HG02798 (cell line): ENCODE measurements around the gene SH2D3C.

Experiments
- ATAC-seq: cut with Tn5 transposase; IDR thresholded peaks from one replicate; pipeline ENCODE4 v1.9.1; 2021; ENCODE audit warnings: mild to moderate bottlenecking; ENCODE audit not compliant: unreplicated experiment, poor library complexity

The SH2D3C gene, protein sequence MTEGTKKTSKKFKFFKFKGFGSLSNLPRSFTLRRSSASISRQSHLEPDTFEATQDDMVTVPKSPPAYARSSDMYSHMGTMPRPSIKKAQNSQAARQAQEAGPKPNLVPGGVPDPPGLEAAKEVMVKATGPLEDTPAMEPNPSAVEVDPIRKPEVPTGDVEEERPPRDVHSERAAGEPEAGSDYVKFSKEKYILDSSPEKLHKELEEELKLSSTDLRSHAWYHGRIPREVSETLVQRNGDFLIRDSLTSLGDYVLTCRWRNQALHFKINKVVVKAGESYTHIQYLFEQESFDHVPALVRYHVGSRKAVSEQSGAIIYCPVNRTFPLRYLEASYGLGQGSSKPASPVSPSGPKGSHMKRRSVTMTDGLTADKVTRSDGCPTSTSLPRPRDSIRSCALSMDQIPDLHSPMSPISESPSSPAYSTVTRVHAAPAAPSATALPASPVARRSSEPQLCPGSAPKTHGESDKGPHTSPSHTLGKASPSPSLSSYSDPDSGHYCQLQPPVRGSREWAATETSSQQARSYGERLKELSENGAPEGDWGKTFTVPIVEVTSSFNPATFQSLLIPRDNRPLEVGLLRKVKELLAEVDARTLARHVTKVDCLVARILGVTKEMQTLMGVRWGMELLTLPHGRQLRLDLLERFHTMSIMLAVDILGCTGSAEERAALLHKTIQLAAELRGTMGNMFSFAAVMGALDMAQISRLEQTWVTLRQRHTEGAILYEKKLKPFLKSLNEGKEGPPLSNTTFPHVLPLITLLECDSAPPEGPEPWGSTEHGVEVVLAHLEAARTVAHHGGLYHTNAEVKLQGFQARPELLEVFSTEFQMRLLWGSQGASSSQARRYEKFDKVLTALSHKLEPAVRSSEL

DNA sequence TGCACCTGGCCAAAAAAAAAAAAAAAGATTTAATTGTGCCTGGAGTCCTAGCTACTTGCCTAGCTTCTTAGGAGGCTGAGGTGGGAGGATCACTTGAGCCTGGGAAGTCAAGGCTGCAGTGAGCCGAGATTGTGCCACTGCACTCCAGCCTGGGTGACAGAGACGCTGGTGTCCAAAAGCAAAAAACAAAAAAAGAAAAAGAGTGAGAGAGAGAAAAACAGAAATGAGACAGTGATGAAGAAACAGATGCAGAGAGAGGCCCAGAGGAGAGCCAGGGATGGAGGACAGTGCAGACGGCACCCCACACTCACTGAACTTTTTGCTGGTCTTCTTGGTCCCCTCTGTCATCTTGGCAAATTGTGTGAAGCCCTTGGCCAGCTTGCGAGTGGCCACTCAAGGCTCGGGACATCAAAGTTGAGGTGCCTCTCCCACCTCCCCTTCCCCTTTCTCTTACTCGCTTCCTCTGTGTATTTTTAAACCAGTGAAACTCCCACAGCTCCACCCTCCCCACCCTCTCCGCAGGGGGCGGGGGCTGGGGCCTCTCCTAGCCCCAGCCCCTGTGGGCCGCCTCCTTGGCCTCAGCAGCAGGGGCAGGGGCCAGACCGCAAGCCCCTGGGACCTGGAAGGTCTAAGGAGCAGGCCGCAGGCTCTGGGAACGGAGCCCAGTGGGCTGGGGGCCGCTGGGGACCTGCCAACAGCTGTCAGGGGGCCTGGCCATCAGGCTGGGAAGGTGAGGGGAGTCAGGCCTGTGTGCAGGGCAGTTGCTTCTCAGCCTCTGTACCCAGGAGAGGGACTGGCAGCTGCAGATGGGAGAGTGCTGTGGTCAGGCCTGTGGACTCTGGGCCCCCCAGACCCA lies at the start of gene SH2D3C:
Gene SH2D3C (minus strand): TSS at position 387 of the 856 bp plus-strand sequence. CDS start 39 bp downstream, at position 348.
- ATAC-seq = peak; percentile 38

DNA sequence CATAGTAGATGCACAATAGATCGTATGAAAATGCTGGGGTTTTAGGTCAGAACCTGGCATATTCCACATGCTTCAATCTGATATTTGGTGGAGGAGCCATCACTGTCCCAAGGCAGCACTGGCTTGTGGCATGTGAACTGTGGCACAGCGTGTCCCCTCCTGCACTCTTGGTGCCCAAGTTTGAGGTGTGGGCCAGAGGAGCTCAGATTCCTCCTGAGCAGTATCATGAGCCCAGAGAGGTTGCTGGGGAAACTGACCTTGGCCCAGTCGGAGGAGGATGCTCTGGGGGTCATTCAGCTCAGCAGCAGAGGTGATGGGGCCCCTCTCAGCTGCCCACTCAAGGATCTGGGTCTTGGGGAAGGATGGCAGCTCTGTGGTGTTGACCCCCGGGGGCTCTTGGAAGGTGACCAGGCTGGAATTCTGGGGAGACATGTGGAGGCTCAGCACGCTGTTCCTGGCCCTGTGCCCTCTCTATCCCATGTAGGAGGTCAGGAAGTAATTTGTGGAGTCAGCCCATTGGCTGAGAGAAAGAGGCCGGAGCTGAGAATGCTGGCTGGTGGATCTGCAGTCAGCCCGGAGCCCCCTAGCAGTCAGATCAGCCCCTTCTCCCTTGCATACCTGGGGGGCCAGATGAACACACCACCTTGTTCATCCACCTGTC lies 47.9 kb upstream of the SH2D3C start:
- no peak for ATAC-seq

DNA sequence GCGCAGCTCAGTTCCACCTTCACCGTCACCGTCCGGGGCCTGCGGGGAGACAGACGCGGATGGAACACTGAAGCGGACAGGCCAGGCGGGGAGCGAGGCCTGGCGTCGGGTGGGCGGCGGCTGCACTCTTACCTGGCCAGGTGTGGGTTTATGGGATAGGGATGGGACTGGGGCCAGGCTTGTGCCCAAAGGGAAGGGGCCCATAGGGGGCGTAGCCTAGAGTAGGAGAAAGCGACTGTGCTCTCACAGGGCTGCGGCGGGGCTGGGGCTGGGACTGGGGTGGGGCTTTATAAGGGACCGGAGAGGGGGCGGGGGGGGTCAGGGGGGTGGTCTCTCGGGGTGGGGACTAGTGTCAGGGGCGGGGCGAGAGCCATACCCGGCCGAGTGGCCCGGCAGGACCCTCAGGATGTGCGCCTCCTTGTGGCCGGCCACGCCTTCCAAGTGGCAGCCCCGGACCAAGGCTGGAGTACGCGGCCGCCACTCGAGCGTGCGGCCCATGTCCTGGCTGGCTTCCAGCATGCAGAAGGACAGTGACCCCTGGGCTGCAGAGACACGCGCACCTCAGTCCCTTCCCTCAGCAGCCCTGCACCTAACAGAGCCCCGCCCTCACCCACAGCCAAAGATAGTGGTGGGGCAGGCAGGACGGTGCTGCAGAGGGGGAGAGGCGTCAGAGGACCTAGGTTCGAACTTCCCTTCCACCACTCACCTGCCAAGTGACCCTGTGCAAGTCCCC lies 47.0 kb upstream of the SH2D3C start:
- ATAC-seq = no peak

DNA sequence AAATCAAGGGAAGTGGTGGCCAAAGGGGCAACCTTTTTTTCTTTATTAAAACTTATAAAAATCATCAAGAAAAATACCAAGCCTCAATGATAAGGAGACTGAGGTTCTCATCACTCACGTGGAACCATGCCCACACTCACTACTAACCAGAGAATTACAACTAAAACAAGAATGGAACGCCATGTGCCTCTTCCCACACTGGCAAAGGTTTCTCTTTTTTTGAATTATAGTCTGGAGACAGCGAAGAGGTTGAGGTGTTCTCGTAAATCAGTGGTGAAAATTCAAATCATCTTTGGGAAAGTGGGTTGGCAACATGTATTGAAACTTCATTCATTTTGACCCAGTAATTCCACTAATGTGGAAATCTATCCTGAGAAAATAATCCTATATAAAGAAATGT lies 43.6 kb upstream of the SH2D3C start:
- no peak for ATAC-seq

DNA sequence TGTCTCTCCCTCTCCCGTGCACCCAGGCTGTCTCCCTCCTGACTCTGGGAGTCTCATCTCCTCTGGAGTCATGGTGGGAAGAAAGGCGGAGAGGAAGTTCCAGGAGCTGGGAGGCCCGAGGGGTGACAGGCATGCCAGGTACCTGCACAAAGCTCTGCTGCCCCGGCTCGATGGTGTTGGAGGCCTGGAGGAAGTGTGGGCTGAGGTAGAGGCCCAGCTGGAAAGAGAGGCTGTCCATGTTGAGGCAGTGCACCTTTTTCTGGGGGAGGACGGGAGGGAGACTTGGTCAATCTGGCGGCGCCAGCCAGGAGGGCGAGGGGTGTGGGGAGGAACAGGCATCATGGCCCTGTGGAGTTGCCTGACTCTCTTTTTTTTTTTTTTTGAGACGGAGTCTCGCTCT lies 40.1 kb upstream of the SH2D3C start:
- no peak for ATAC-seq

DNA sequence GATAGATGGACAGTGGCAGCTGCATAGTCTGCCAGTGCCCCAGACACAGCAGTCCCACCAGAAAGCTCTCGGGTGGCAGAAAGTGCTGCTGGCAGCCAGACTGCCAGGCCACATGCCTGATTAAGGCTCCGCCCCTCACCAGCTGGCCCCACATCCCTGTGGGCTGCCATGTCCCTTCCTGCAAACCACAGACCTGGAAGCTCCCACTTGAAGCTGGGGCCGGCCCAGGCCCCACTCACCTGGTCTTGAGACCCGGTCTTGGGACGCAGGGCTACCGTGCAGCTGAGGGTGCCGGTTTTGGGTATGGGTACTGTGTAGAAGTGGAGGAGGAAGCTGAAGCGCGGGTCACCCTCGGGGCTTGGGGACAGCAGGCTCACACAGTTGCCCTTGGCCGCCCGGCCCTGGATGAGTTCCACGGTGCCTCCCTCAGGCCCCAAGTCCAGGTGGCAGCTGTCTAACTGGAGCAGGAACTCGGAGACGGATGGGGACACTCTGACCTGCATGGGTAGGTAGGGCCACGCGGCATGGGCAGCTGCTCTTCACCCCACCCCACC lies 39.5 kb upstream of the SH2D3C start:
- no peak for ATAC-seq

DNA sequence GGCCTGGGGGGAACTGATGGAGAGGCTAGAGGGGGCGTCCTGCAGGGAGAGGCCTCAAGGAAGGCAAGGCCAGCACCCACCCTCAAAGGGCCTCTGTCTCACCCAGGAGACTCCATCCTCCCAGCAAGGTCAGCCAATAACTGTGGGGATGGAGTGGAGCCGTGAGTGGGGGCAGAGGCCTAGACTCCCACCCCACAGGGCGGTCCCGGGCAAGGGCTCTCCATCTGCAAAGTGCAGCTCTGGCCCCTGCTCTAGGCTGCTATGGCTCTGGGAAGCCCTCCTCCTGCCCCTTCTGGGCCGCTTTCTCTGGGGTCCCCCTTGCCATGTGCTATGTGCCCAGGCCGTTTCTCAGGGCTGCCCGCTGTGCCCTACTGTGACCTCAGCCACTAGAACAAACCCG lies 38.3 kb upstream of the SH2D3C start:
- no peak for ATAC-seq

DNA sequence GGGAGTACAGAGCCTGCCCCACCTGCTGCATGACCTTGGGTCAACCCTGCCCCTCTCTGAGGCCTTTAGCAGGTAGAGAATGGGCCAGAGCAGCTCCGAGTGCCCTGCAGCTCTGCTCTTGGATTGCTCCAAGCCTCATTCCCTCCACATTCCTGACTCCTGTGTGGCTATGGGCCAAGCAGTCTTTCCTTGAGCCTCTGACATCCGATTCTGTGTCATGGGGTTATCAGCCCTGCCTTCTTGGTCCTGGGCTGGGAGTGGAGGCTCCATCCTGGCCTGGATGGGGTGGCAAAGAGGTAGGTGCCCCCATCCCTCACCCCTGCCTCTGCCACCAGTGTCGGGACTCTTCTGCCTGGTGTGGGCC lies 37.9 kb upstream of the SH2D3C start:
- ATAC-seq = no peak

DNA sequence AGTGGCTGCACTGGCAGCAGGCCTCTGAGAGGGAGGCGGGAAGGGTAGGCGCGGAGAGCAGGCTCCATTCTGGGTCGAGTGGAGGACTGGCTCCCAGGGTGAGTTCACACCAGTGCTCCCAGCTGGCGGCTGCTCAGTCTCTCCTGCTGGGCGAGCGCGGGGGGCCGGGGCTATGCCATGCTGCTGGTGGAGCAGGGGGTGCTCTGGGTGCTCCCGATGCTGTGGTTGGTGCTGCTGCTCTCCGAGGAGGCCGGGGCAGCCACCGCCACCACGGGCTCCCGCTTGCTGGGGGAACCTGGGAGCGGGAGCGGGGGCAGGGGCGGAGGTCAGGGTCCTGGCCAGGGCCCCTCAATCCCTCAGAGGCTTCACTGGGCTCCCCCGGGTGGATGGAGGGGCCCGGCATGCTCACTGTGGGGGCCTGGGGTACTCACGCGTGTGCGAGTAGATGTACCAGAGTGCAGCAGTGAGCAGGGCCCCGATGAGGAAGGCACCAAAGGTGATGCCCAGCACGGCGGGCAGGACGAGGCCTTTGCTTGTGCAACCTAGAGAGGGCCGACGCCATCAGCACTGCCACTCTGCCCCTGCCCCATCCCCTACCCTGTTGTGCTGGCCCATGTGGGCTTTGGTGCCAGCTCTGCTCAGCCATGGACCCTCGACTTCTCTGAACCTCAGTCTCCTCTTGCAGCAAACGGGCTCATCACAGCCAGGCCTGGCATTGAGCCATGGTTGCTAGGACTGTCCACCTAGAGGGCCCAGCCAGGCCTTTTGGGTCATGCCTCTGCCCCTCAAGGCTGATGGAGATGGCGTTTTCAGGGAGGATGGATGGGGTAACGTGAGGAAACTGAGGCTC lies 37.3 kb upstream of the SH2D3C start:
- ATAC-seq = no peak

DNA sequence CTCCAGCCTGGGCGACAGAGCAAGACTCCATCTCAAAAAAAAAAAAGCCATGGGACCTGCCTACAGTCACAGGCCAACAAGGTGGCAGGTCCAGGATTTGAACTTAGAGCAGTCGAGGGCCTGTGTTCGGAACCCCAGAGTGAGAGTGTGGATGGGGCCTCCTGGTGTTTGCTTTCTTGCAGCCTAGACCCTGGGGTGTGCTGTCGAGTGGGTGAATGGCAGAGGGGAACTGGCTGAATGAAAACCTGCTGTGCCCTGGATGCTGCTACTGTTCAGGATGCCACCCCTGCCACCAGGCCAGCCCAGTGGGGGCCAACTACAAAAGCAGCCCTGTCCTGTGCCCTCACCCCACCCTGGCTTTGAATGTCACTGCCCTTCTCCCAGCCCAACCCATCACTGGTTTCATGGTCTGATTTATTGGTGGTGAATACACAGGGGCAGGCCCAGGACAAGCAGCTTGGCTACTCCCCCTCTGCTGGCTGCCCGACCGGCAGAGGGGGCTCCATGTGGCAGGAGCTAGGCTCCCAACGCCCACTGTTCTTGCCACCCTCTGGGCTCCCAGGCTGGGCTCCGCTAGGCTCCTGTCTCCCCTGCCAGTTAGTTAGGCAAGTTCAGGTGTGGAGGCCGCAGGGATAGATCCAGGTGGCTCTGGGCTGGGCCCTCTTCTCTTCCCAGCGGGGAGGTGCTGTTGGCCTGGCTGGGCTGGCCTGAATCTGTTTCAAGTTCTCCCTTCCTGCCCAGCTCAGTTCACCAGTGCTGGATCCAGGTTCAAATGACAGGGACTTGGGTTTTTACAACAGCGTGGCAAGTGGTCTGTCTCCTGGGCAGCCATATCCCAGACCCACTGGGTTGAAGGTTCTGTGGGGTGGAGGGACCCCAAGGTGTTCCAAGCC lies 36.4 kb upstream of the SH2D3C start:
- ATAC-seq = no peak

DNA sequence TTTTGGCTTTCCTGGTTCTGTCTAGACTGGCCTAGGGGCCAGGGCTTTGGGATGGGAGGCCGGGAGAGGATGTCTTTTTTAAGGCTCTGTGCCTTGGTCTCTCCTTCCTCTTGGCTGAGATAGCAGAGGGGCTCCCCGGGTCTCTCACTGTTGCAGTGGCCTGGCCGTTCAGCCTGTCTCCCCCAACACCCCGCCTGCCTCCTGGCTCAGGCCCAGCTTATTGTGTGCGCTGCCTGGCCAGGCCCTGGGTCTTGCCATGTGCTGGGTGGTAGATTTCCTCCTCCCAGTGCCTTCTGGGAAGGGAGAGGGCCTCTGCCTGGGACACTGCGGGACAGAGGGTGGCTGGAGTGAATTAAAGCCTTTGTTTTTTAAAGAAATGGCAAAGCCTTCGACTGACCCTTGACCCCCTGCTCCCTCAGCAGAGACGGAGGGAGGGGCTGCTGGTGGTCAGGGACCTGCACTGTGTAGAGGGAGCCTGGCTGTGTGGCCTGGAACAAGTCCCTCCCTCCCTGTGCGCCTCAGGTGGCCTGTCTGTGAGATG lies 35.3 kb upstream of the SH2D3C start:
- no peak for ATAC-seq

DNA sequence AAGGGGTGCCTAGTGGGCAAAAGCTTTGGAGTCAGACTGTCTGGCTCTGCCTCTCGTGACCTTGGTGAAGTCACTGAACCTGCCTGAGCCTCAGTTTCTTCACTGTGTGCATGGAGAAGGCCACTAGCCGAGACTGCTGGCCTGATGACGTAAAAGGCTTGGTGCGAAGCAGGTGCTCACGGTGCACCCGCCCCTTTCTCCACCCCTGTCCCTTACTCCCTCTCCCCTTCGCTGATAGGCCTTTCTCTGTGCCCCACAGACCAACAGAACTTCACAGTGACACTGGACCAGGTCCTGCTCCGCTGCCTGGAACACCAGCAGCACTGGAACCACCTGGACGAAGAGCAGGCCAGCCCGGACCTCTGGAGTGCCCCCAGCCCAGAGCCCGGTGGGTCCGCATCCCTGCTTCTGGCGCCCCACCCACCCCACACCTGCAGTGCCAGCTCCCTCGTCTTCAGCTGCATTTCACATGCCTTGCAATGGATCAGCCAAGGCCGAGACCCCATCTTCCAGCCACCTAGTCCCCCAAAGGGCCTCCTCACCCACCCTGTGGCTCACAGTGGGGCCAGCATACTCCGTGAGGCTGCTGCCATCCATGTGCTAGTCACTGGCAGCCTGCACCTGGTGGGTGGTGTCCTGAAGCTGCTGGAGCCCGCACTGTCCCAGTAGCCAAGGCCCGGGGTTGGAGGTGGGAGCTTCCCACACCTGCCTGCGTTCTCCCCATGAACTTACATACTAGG lies 34.6 kb upstream of the SH2D3C start:
- ATAC-seq = no peak

DNA sequence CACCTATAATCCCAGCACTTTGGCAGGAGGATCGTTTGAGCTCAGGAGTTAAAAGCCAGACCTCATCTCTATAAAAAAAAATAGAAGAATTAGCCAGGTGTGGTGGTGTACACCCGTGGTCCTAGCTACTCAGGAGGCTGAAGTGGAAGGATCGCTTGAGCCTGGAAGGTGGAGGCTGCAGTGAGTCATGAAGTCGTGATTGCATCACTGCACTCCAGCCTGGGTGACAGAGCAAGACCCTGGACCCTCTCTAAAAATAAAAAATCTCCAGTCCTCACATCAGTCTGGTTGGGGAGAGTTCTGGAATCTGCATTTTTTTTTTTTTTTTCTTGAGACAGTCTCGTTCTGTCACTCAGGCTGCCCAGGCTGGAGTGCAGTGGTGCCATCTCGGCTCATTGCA lies 33.5 kb upstream of the SH2D3C start:
- ATAC-seq = no peak

DNA sequence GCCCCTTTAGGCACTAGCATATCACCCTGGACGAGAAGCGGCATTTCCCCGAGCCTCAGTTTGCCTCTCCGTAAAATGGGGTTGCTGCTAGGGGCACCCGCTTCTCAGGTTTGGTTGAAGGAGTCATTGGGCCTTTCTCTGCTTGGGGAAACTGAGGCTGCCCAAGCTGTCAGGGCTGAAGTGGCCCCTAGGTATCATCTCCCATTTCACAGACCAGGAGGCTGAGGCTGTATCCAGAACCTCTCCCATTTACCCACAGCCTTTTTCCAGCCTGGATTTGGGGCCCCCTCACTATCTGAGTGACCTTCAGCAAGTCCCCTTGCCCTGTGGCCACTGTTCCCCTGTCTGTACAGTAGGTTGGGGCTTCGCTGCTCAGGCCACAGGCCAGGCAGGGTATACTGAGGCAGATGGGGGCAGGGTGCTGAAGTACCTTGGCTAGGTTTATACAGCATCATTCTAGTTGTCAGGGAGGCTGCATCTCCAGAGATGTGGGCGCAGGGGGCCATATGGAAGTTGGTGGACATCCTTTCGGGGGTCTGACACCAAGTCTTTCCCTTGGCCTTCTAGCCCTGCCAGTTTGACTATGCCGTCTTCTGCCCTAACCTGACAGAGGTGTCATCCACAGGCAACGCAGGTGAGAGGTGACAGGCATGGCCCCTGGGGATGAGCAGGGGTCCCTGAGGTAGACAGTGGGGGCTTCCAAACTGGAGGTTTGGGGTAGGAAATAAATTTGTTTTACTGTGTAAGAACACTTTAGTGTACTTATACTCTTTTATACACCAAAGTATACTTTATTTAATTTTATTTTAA lies 32.1 kb upstream of the SH2D3C start:
- ATAC-seq = no peak

DNA sequence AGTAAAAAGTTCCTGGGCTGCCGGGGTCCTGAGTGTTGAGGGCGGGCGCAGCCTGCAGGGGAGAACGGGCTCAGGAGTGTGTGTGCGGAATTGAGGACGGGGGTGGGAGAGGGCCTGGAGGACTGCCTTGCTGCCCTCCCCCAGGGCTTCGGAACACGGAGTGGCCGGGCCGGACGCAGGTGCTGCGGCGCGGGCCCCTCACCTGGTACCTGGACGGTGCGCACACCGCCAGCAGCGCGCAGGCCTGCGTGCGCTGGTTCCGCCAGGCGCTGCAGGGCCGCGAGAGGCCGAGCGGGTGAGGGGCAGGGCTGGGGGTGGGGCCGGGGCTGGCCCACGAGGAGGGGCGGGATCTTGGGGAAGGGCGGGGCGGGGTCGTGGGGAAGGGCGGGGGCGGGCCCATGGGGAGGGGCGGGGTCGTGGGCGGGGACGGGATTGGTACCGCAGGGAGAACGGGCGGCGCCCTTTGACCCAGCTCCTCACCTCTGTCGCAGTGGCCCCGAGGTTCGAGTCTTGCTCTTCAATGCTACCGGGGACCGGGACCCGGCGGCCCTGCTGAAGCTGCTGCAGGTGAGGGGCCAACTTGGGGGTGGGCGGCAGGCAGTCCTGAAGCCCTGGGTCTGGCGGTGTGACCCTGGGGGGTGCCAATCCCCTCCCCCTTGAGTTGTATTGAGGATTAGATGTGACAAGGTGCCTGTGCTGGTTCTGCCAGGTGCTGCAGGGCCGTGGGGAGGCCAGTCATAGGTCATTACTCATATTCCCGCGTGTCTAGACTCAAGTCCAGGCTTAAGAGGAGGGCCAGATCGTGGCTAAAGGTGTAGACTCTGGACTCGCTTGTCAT lies 31.3 kb upstream of the SH2D3C start:
- no peak for ATAC-seq
